Neural progenitor cell (in vitro differentiated cells): ENCODE measurements around the gene MPPED1. TPM values are rescaled to one million over a fixed set of nuclear protein-coding genes. Genes with fewer than 3 reads are reported as not detected.

Experiments used
- DNase-seq: peaks from one replicate; pipeline ENCODE4 v3.0.0-alpha.2; 2016; ENCODE audit warnings: low spot score
- H2AFZ ChIP-seq: fragments of 200-600 bp; sonication (generic); replicated peaks from 2 replicates; pipeline ENCODE4 v1.6.1; 2016; ENCODE audit warnings: antibody characterized with exemption
- H3F3A ChIP-seq: fragments of 200-600 bp; sonication (generic); 2 replicates; pipeline ENCODE4 v1.6.1; 2016; ENCODE audit warnings: antibody characterized with exemption, low read depth
- H3K27ac ChIP-seq: fragments of 200-600 bp; sonication (generic); 2 replicates; pipeline ENCODE4 v1.5.1; 2016; ENCODE audit warnings: mild to moderate bottlenecking
- H3K27me3 ChIP-seq: fragments of 200-600 bp; sonication (generic); 2 replicates; pipeline ENCODE4 v1.6.1; 2016; ENCODE audit warnings: mild to moderate bottlenecking, moderate library complexity
- H3K36me3 ChIP-seq: fragments of 200-600 bp; sonication (generic); 2 replicates; pipeline ENCODE4 v1.5.1; 2016
- H3K4me1 ChIP-seq: fragments of 200-600 bp; sonication (generic); 2 replicates; pipeline ENCODE4 v1.6.1; 2016; ENCODE audit warnings: mixed run types
- H3K4me2 ChIP-seq: fragments of 200-600 bp; sonication (generic); 2 replicates; pipeline ENCODE4 v1.6.1; 2016
- H3K4me3 ChIP-seq: fragments of 200-600 bp; sonication (generic); 2 replicates; pipeline ENCODE4 v1.5.1; 2016
- H3K79me2 ChIP-seq: fragments of 200-600 bp; sonication (generic); 2 replicates; pipeline ENCODE4 v1.6.1; 2016; ENCODE audit warnings: low read depth
- H3K9ac ChIP-seq: fragments of 200-600 bp; sonication (generic); 2 replicates; pipeline ENCODE4 v1.6.1; 2016
- H3K9me3 ChIP-seq: fragments of 200-600 bp; sonication (generic); 2 replicates; pipeline ENCODE4 v1.5.1; 2016; ENCODE audit warnings: low read depth
- H4K20me1 ChIP-seq: fragments of 200-600 bp; sonication (generic); 2 replicates; pipeline ENCODE4 v1.6.1; 2016; ENCODE audit warnings: low read depth
- H3K27ac Mint-ChIP-seq: 3 replicates; pipeline ENCODE4 v1.8.0; 2021; ENCODE audit warnings: mixed read lengths
- H3K27me3 Mint-ChIP-seq: 2 replicates; pipeline ENCODE4 v1.8.0; 2022; ENCODE audit warnings: low read depth, mild to moderate bottlenecking, inconsistent platforms, moderate library complexity, mixed read lengths; ENCODE audit not compliant: insufficient read depth
- H3K36me3 Mint-ChIP-seq: 3 replicates; pipeline ENCODE4 v1.8.0; 2021; ENCODE audit warnings: mixed read lengths
- H3K4me1 Mint-ChIP-seq: 3 replicates; pipeline ENCODE4 v1.8.0; 2021; ENCODE audit warnings: mixed read lengths
- H3K4me3 Mint-ChIP-seq: 3 replicates; pipeline ENCODE4 v1.8.0; 2021; ENCODE audit warnings: mild to moderate bottlenecking, moderate library complexity, mixed read lengths
- H3K9me3 Mint-ChIP-seq: 3 replicates; pipeline ENCODE4 v1.8.0; 2020; ENCODE audit warnings: mixed read lengths
- CTCF ChIP-seq: fragments of 200-600 bp; sonication (generic); IDR thresholded peaks from 2 replicates; pipeline ENCODE4 v1.5.1; 2017; ENCODE audit warnings: antibody characterized with exemption, mild to moderate bottlenecking
- EZH2 ChIP-seq: fragments of 200-600 bp; sonication (generic); IDR thresholded peaks from 2 replicates; pipeline ENCODE4 v1.6.1; 2017; ENCODE audit warnings: antibody characterized with exemption, mild to moderate bottlenecking, moderate library complexity
- EZH2phosphoT487 ChIP-seq: fragments of 200-600 bp; sonication (generic); IDR thresholded peaks from 2 replicates; pipeline ENCODE4 v1.6.1; 2017; ENCODE audit warnings: antibody characterized with exemption
- total RNA-seq: library from RNA; depleted of rRNA; stranded (reverse); fragments of >200 nt; gene quantifications from 2 replicates; pipeline ENCODE4 v1.2.3, GENCODE V29; 2015; ENCODE audit warnings: low replicate concordance

MPPED1 gene
- total RNA-seq, 1 donor from 2014 or later: 2.0 TPM

GRCh38 chr22:43475549-43476076, 63.8 kb downstream of the MPPED1 start:
- Mint-ChIP-seq H3K27me3 (peaks cover 4% of the 10 kb centered on the region), H3K4me3 (no peak overlapping the region), H3K9me3 (no peaks in the 10 kb centered on the region), H3K4me1 (peaks cover 19% of the 10 kb centered on the region), H3K27ac (no peak overlapping the region), H3K36me3 (no peaks in the 10 kb centered on the region)
- Histone ChIP-seq H3K4me3 (no peak overlapping the region), H3K4me2 (no peak overlapping the region), H2AFZ (no peak overlapping the region), H3K27ac (no peak overlapping the region), H3K4me1 (no peaks in the 10 kb centered on the region), H4K20me1 (no peaks in the 10 kb centered on the region), H3K36me3 (no peaks in the 10 kb centered on the region), H3K27me3 (no peaks in the 10 kb centered on the region), H3F3A (no peaks in the 10 kb centered on the region), H3K9ac (no peak overlapping the region), H3K79me2 (no peaks in the 10 kb centered on the region), H3K9me3 (no peaks in the 10 kb centered on the region)
- DNase-seq: no peak
- TF ChIP-seq EZH2: no peak
- TF ChIP-seq EZH2phosphoT487: no peak
- no peak for TF ChIP-seq CTCF

DNA sequence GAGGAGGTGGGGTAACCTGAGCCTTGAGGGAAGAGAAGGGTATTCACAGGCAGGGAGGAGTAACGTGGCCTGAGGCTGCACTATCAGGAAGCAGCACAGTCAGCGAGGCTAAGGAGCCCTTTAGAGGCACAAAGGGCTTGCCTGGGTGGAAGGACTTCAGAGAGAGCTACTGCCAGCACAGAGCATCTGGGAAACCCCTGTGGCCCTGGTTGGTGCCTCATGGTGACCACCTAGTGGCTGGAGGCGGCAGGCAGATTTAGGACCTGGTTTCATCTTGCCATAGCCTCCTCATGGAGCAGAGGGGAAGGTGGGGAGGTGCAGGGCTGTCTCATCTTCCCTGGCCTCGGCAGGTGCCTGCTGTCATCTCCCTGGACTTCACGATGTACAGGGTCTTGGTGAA, 64.5 kb downstream of the MPPED1 start:
- Histone ChIP-seq H4K20me1 (no peaks in the 10 kb centered on the region), H3K27ac (no peak overlapping the region), H3K4me2 (no peak overlapping the region), H3K9me3 (no peaks in the 10 kb centered on the region), H3K79me2 (no peaks in the 10 kb centered on the region), H2AFZ (no peak overlapping the region), H3K9ac (no peak overlapping the region), H3F3A (no peaks in the 10 kb centered on the region), H3K4me1 (no peaks in the 10 kb centered on the region), H3K36me3 (no peaks in the 10 kb centered on the region), H3K4me3 (no peak overlapping the region), H3K27me3 (no peaks in the 10 kb centered on the region)
- peaks cover 4% of the 10 kb centered on the region for H3K27me3 Mint-ChIP-seq
- no peak overlapping the region for H3K4me3 Mint-ChIP-seq
- peak; percentile 37 for DNase-seq
- TF ChIP-seq CTCF (peak; percentile 35), EZH2phosphoT487 (no peak), EZH2 (no peak)
- H3K4me1 Mint-ChIP-seq: peaks cover 19% of the 10 kb centered on the region
- no peaks in the 10 kb centered on the region for H3K9me3 Mint-ChIP-seq
- no peak overlapping the region for H3K27ac Mint-ChIP-seq
- no peaks in the 10 kb centered on the region for H3K36me3 Mint-ChIP-seq

DNA sequence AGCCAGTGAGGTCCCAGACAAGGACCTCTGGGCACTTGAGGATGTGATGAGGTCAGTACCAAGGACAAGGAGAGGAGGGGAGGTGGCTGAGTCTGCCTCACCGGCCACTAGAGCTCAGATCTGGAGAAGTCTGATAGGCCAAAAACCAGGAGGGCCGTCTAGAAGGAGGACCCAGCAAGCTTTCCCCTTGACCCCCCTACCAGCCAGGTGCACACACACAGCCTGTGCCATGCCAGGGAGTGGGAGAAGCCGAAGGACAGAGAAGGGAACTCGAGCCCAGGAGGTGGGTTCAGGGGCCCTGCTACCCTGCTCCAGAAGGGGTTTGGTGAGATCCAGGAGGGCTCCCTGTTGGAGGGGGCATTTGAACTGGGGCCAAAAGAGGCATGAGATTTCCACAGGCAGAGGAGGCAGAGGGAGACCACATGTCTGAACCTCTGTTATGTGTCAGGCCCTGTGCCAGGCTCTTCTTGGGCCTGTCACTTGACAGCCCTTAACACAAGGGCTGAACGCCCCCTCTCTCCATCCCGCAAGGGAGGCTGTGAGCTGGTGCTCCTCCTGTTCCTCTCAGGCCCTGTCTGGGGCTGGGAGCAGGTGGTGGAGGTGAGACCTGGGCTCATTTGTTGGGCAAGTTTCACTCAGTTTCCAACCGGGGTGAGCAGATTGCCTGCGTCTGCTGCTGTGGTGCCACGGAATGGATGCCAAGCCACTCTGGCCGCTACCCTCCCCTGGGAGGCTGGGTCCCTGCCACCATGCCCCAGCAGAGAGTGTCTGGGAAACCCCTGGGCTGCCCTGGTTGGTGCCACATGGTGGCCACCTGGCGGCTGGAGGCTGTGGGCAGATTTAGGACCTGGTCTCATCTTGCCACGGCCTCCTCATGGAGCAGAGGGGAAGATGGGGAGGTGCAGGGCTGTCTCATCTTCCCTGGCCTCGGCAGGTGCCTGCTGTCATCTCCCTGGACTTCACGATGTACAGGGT, 65.2 kb downstream of the MPPED1 start:
- no peaks in the 10 kb centered on the region for H3K9me3 Mint-ChIP-seq
- peaks cover 4% of the 10 kb centered on the region for H3K27me3 Mint-ChIP-seq
- Histone ChIP-seq H2AFZ (no peak overlapping the region), H3K27me3 (no peaks in the 10 kb centered on the region), H3K4me1 (peaks cover 6% of the 10 kb centered on the region), H3K36me3 (no peaks in the 10 kb centered on the region), H3K9me3 (no peaks in the 10 kb centered on the region), H3K79me2 (no peaks in the 10 kb centered on the region), H3K4me3 (no peak overlapping the region), H4K20me1 (no peaks in the 10 kb centered on the region), H3F3A (no peaks in the 10 kb centered on the region), H3K9ac (no peak overlapping the region), H3K4me2 (no peak overlapping the region), H3K27ac (no peak overlapping the region)
- no peaks in the 10 kb centered on the region for H3K36me3 Mint-ChIP-seq
- no peak for DNase-seq
- no peak overlapping the region for H3K27ac Mint-ChIP-seq
- TF ChIP-seq CTCF (no peak), EZH2 (no peak), EZH2phosphoT487 (no peak)
- H3K4me1 Mint-ChIP-seq: peaks cover 25% of the 10 kb centered on the region
- H3K4me3 Mint-ChIP-seq: no peak overlapping the region
